Transverse colon (tissue), 4 donors: ENCODE results near the gene BAHCC1.

Experiments
- CTCF ChIP-seq, 5 experiments: fragments of 200-600 bp in 3 of 5; fragments of 450-650 bp in 2 of 5; sonication (generic) in 3 of 5; IDR thresholded peaks; 1 replicate in 2 of 5; 2 replicates in 3 of 5; pipeline ENCODE4 v1.5.1; 2016 to 2017; ENCODE audit warnings: antibody characterized with exemption in 5 of 5, inconsistent platforms in 3 of 5, mild to moderate bottlenecking in 2 of 5, moderate library complexity in 1 of 5
- EP300 ChIP-seq: sonication (generic); formaldehyde crosslinking; IDR thresholded peaks from one replicate; pipeline ENCODE4 v1.6.1; 2017; ENCODE audit warnings: antibody characterized with exemption, low read depth
- POLR2A ChIP-seq: fragments of 450-650 bp; IDR thresholded peaks from one replicate; pipeline ENCODE4 v1.6.1; 2016; ENCODE audit warnings: antibody characterized with exemption, mild to moderate bottlenecking, moderate library complexity
- POLR2AphosphoS5 ChIP-seq, 3 donors: sonication (generic); formaldehyde crosslinking; IDR thresholded peaks; one replicate each; pipeline ENCODE4 v1.6.1; 2016; ENCODE audit warnings: antibody characterized with exemption in 3 of 3

- TF ChIP-seq EP300 (no peak), POLR2AphosphoS5 (IDR thresholded peaks at IDR 0.05) (peak in 2 of 3 donors; percentile 39 to 76), POLR2A (no peak), CTCF (IDR thresholded peaks at IDR 0.05) (no peak)
These were observed 115.7 kb downstream of the BAHCC1 start for GRCh38 chr17:81510785-81511553.
